ENCODE data around the gene SRPX.

SRPX gene

DNA sequence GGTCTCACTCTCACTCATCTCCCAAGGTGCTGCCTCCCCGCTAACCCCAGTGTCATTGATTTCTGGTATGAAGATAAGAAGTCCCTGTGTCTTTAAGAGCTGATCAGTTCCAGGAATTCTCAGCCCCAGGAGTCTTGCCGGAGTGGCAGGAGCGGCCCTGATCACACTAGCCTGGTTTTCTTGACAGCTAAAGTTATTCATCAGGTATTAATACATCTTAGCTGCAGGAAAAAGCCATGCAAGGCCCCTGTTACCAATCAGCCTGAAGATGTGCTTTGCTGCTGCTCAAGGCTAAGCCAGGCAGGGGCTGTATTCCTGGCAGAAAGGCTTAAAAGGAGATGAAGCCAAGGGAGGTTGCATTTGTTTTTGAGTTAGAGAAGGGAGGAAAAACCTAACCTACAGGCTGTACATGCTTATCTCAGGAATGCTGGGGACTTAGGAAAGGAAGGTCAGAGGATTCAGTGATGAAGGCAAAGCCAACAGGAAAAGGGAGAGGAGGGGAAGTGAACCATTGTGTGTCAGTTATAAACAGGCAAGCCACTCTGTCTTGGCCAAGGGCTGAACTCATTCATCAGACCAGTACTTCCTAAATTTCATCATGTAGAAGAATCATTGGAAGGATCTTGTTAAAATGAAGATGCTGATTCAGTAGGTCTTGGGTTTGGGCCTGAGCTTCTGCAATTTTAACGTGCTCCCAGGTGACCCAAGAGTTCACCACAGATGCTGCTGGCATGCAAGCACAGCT lies 8.6 kb downstream of the SRPX start:
- no peak for DNase-seq (ENCODE audit: extremely low read depth in 1 of 2, low read depth in 1 of 2)

DNA sequence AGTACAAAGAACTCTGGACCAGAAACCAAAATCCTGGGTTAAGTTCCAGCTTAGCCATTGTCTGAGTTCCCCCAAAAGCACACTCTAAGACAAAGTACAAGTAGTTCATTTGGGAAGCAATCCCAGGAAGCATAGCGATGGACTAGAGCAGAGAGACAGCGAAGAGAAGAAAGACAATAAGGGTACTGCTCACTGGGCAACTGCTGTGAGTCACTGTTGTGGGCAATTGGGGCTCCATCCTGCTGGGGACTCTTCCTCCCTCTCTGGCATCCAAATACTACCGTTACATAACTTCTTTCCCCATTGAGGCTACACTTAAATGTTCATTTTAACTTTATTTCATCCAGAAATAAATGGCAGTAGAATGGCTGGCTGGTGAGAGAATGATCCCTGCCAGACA lies 14.1 kb downstream of the SRPX start:
- no peak for DNase-seq (ENCODE audit: extremely low read depth in 1 of 2, low read depth in 1 of 2)

DNA sequence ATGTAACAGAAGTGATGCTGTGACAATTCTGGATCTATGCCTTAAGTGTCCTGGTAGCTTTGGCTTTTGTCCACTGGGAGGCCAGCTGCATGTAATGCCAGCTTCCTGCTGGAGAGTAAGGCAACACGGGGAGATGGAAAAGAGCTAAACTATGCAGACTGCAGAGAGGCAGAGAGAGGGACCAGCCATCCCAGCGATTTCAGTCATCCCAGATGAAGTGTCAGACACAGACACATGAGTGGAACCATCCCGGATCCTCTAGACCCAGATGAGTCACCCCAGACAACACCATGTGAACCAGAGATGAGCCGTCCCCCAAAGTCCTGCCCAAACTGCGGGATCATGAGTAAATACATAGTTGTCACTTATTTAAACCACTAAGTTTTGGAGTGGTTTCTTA lies 14.6 kb downstream of the SRPX start:
- no peak for DNase-seq (ENCODE audit: extremely low read depth in 1 of 2, low read depth in 1 of 2)

DNA sequence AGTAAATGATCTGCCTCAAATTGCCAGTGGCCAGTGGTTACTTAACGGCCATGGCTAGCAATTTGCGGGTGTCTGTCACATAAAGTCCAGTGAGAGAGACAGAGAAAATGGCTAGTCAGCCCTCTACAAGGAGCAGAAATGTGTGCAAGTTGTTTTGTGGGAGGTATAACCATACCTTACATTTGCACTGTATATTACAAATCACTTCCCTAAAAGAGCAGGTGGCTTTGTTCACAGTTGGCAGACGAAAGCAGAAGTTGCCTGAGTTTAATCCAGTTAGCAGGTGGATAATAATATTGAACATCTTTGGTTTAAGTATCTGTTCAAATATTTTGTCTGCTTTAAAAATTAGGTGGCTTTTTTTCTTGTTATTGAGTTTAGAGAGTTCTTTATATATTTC lies 15.6 kb downstream of the SRPX start:
- no peak for DNase-seq (ENCODE audit: extremely low read depth in 1 of 2, low read depth in 1 of 2)

DNA sequence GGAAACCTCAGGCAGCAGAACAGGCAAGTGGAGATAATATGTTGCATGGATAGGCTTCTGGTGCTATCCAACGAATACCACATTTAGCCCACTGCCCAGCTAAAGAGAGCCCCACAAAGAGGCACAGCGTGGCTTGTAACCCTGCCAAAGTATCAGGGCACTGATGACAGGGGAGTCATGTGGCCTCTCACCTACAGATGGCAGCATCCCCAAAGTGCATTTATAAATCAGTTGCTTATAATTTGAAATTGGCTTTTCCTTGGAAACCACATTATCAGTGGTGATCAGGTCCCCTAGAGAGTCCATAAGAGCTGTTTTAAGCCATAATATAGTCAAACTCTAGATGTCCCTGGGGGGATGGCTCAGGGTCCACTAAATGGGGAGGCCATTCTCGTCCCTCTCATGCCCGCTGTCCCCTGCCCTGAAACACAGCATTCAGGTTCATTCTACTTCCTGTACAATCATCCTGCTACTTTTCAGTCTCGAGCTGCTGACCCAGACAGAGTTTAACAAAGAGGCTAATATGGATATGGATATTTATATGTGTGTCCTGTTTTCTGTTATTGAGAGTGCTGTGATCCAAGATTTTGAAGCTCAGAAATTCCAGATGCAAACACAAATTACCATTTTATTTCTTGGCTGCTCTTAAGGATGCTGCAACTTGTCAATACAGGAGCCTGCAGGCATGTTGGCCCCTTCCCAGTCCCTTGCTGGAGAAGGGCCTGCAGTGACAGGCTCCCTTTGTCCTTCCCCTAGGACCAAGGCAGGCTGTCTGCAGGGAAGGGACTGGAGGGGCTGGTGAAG lies 28.5 kb downstream of the SRPX start:
- DNase-seq (ENCODE audit: extremely low read depth in 1 of 2, low read depth in 1 of 2) = no peak

DNA sequence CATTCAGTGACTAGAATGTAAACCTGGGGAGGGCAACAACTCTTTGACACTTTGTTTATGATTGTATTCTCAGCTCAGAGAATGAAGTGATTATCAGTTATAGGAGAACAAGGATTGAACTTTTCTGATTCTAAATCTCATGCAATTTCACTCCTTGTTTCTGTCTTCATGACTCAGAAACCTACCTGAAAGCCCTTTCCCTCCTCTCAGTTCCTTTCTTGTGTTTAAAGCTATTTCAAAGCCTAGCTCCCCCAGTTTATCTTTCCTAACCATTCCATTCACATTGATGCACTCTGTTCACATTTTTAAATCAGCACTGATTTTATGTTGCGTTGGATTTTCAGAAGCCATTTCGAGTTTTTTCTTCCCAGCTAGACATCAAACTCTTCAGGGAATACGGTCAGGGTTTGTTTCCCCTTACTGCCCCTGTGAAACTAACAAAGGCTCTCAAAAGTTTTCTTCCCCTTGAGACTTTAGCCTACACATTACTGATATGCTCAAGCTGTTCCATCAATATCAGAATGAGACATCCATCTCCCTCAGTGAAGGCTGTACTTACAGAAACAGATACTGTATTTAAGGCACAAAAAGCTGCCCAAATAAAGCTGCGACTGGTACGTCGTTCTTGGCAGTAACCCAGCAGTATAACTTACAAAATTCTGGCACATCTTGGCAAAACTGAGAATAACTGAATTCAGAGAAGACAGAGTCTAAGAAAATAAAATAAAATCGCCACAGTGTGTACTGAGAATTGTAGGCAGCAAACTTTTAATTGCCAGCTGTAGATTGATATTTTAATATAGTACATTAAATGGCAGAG lies 31.0 kb downstream of the SRPX start:
- DNase-seq (ENCODE audit: extremely low read depth in 1 of 2, low read depth in 1 of 2) = no peak

DNA sequence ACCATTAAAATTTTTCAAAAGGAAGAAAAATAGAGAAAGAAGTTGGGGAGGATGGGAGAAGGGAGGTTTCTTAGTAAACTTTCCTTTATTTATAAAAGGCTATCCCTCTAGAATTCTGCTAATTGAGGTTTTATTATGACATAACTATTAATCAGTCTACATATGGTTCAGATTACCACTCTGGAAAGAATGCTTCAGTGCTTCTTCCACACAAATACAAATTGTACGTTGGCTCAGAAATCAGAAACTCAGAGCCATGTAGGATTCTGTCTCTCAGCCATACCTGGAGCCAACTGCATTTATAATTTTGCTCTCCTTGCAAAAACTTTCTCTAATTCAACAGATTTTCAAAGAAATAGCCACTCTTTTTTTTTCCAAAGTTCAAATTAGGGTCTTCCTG lies 37.1 kb downstream of the SRPX start:
- no peak for DNase-seq (ENCODE audit: extremely low read depth in 1 of 2, low read depth in 1 of 2)

DNA sequence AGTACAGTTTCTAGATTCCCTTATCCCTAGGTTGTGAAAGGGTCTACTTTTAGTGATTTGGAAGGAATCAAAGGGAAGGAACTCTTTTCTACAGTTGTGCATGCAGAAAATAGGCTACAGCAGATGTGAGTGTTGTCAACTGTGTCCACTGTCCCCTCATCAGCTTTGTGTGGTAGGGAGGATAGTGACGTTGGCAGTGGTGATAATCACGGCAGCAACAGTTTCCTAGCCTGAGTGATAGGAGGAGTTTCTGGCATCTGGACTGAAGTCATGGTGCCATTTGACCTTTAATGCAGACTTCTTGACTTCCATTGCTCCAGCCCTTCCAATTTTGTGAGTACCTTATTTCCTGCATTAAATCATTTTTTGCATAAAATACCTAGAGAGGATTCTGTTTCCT lies 39.3 kb downstream of the SRPX start:
- DNase-seq (ENCODE audit: extremely low read depth in 1 of 2, low read depth in 1 of 2) = no peak

DNA sequence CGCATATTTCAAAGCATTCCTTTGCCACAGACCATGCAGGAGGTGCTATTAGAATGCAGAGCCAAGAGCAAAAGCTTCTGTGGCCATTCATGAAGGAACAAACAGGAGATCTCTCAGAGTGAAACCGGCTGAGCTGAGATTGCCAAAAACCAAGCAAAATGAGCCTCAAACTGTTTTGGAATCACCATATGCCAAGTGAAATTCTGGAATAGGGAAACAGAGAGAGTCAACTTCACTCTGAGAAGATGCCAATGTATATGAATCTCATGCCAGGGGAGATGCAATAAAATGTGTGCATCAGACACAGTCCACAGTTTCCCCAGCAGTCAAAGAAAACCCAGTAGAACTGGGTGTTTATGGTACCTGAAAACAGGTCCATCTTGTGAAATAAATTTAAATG lies 42.3 kb downstream of the SRPX start:
- DNase-seq (ENCODE audit: extremely low read depth in 1 of 2, low read depth in 1 of 2) = no peak

DNA sequence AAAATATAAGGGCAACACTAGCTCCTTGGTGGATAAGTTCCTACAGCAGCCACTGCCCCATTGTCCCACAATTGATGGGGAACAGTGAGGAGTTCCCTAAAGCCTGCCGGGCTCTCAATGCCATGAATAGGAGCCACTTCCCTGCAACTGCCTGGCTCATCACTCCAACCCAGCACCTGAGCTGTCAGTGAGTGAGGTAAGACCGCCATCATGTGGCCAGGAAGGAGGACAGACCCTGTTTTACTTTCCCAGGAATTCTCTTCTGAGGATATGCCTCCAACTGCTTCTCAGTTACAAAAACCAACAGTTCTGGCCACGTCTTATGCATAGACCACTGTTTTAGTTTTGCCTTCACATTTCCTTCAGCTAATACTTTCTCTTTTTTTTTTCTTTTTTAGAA lies 45.5 kb downstream of the SRPX start:
- no peak for DNase-seq (ENCODE audit: extremely low read depth in 1 of 2, low read depth in 1 of 2)

DNA sequence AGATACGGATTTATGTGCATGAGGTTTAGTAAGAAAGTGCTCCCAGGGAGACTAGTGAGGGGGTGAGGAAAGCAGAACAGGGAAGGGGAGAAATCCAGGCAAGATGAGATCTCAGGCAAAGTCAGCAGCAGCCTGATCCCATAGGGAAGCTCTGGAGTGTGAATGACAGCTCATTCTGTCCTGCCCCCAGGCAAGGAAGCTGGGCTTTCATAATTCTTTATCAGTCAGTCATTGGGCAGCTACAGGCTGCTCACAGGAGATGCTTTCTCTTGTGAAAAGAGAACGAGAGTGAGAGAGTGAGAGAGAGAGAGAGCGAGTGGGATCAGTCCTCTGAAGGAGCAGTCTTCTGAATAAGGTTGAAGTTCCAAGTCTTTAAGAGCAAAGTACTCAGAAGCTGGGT lies 48.1 kb downstream of the SRPX start:
- DNase-seq (ENCODE audit: extremely low read depth in 1 of 2, low read depth in 1 of 2) = no peak

DNA sequence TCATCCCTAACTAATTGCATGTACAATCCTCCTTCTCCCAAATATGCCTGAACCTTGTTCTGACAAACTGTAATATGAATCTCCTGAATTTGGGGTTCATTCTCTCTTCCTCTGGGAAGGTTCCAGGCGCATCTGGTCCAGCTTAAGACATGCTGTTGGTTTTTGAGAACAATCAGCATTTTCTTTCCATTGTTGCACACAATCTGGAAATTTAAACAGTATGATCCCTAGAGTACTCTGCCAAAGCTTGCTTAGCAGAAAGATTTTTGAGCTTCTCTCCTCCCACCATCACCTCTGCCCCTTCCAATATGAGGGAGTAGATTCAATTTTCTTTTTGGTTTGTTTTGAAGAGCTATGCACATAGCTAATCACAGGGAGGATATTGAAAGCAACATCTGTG lies 50.1 kb downstream of the SRPX start:
- no peak for DNase-seq (ENCODE audit: extremely low read depth in 1 of 2, low read depth in 1 of 2)

DNA sequence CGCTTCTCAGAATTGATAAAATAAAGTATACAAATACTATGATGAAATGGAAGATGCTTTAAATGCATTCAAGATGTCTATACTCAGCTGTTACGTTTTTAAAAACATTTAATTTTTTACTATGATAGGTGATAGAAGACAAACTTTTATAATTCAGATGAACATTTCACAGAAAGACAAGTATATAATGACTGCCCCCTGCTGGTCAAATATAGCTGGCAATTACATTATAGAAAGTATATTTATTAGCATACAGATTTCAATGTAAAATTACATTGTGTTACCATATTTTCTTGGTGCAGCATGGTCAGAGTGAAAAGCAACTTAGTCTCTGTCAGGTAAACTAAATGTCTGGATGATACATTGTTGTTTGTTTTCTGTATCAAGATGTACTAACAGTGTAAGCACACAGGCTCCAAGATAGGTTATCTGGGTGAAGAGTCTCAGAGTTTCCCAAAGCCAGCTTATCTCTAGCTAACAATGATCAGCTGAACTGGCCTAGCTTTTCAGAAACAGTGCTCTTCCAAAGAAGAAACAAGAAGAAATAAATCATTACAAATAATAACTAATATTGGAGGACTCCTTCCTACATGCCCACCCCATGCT lies 54.1 kb downstream of the SRPX start:
- no peak for DNase-seq (ENCODE audit: extremely low read depth in 1 of 2, low read depth in 1 of 2)

DNA sequence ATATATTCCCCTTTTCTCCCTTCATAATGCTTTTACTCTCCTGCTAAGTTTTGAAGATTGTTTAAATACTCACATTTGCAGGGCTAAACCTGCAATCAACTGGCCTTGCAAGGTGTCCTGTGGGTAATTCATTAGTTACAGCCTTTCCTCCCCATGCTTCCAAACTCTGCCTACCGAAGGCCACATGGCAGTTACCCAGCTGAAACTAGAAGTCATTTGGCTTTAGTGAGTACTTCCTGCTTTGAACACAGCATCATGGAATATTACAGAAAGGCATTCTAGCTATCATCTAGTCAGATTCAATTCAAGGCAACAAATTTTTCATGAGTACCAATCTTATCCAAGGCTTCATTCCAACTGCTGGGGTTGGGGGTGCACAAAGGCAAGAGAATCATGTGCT lies 55.6 kb downstream of the SRPX start:
- no peak for DNase-seq (ENCODE audit: extremely low read depth in 1 of 2, low read depth in 1 of 2)

DNA sequence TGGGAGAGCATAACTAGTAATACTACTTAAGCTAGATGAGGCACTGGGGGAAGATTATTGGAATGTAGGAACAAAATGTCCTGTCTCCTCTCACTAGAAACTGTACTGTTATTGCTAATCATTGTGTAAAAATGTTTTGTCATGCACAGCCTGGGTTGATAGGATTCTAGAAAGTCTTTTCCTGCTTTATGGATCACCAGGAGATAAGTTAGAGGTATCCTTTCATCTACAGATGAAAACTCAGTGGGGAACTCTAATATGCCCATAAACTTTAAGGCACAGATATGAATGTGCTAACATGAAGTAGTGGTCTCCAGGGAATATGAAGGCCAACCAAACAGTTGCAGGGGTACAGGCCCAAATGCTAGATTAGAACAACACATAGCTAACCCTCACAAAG lies 57.5 kb downstream of the SRPX start:
- DNase-seq (ENCODE audit: extremely low read depth in 1 of 2, low read depth in 1 of 2) = no peak

DNA sequence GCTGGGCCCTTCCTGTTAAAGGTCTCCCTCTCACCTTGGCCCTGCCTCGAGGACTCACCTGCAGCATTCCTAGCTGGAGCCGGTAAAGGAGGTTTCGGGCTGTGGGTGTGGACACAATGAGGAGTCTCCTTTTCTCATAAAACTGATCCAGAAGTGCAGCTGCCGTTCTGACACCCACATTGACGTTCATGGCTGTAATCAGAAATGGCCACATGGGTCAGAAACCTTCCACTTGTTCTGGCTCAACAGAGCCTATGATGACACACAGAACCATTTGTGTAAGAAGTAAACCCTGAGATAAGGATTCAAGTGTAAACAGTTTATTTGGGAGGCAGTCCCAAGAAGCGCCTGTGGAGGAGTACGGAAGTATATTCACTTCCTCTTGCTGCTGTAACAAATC lies 63.8 kb downstream of the SRPX start:
- DNase-seq (ENCODE audit: extremely low read depth in 1 of 2, low read depth in 1 of 2) = no peak

DNA sequence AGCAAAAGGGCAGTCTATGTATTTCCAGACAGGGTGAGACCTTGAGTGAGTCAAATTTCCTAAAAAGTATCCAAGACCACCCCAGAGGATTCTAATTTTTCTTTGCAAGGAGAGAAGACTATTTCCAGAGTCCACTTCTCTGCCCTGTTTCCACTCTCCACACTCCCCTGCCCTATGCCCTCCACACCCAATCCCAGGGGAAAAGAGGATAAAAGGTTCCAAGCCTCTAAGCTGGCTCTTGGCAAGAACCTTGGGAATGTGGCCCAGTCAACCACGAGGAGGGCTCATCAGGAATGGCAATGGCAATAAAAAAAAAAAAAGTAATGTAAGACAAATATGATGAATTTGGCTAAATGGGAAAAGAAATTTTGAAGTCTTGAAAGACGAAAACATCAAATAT lies 65.9 kb downstream of the SRPX start:
- no peak for DNase-seq (ENCODE audit: extremely low read depth in 1 of 2, low read depth in 1 of 2)

DNA sequence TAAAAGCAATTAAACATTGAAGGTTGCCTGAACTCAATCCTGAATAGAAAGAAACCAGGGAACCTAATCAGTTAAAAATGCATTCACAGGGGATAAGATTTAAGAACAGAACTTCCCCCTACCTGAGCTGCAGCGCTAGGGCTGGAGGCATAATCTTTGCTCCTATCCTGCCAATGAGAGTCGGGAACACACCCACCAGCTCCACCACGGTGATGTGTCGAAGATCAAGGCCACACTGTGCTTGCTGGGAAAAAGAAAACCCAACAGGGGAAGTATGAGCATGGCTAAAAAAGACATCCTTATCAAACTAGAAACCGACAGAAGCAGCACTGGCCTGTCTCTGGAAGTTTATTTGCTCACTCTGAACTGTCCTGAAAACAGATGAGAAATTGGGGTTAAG lies 66.3 kb downstream of the SRPX start:
- DNase-seq (ENCODE audit: extremely low read depth in 1 of 2, low read depth in 1 of 2) = no peak

DNA sequence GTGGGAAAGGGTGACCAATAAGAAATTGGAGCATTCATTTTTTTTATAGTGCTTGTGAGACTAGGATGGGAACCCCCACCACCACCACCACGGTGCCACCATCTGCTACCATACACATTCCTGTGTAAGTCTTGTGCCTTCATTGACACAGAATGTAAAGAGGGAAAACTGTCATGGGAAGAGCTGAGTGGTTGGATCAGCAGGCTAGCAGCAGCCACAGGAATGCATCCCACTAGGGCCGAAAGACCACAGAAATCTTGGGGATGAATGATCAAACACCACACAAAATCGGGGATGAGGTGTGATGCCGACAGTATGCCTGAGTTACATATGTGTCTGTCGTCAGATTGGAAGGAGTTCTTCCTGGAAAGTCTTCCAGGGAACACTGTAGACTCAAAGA lies 69.2 kb downstream of the SRPX start:
- no peak for DNase-seq (ENCODE audit: extremely low read depth in 1 of 2, low read depth in 1 of 2)

DNA sequence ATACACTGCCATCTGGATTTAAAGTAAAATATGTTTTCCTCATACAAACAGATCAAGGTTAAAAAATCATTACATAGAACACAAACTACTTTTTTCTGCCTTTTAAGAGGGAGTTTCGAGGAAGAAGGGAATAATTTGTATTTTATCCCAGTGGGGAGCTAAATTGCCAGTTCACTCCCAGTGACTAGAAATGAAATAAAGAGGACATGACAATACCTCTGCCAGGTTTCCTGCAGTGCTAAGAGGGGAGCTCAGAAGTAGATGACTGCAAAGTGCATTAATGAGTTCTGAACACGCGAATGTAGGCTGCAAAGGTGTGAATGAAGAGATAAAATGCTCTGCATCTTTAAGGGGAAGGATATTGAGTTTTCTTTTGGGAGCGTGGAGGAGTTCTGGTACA lies 69.7 kb downstream of the SRPX start:
- no peak for DNase-seq (ENCODE audit: extremely low read depth in 1 of 2, low read depth in 1 of 2)

DNA sequence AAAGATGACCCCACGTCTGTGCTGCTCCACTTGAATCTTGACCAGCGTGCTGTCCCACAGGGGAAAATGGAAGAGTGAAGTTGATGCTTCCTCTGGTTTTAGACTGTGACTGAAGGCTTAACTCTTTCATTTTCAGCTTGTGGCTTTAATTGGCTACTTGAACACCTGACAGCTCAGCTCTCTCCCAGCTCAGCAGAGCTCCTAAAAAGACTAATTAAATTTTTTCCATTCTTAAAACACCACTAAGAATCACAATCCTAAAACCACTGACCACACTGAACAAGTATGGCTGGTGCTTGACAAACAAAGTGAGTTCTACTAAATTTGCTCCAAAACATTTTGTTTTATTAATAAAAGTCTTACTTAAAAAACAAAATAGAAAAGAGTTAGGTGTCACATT lies 71.7 kb downstream of the SRPX start:
- DNase-seq (ENCODE audit: extremely low read depth in 1 of 2, low read depth in 1 of 2) = no peak
